PFSK-1 (cell line): ENCODE measurements around the gene IRF4.

ENCODE experiments used
- FOXP2 ChIP-seq: optimal IDR thresholded peaks from 2 replicates; pipeline ENCODE3; 2011; ENCODE audit warnings: borderline replicate concordance, control low read depth, inconsistent platforms; ENCODE audit not compliant: insufficient read depth; ENCODE audit errors: extremely low read length, extremely low read depth
- POLR2AphosphoS5 ChIP-seq: IDR thresholded peaks from 2 replicates; pipeline ENCODE4 v1.6.1; 2012; ENCODE audit warnings: low read depth, mild to moderate bottlenecking, control low read depth, low read length, moderate library complexity
- REST ChIP-seq, 2 experiments: IDR thresholded peaks; 2 replicates each; pipeline versions ENCODE4 v1.6.1 to v1.8.0; 2011 to 2012; ENCODE audit warnings: low read depth in 2 of 2, low read length in 2 of 2, control low read depth in 1 of 2, inconsistent platforms in 1 of 2, mild to moderate bottlenecking in 1 of 2, moderate library complexity in 1 of 2; ENCODE audit not compliant: insufficient read depth in 1 of 2
- SIN3A ChIP-seq: IDR thresholded peaks from 2 replicates; pipeline ENCODE4 v1.6.1; 2012; ENCODE audit warnings: mild to moderate bottlenecking, low read length, moderate library complexity, borderline replicate concordance; ENCODE audit not compliant: insufficient read depth
- TAF1 ChIP-seq: IDR thresholded peaks from 2 replicates; pipeline ENCODE4 v1.6.1; 2012; ENCODE audit warnings: low read length, control low read depth, borderline replicate concordance; ENCODE audit not compliant: insufficient read depth

The IRF4 gene

GRCh38 chr6:388202-388903 lies 3.2 kb upstream of the IRF4 start:
- TF ChIP-seq POLR2AphosphoS5: no peak
- TF ChIP-seq REST (IDR thresholded peaks at IDR 0.05; ENCODE audit: insufficient read depth in 1 of 2, low read depth in 2 of 2, low read length in 2 of 2): no peak
- no peak for TF ChIP-seq FOXP2
- no peak for TF ChIP-seq TAF1
- no peak for TF ChIP-seq SIN3A

- TF ChIP-seq REST (IDR thresholded peaks at IDR 0.05; ENCODE audit: insufficient read depth in 1 of 2, low read depth in 2 of 2, low read length in 2 of 2) (no peak), FOXP2 (no peak), POLR2AphosphoS5 (no peak), TAF1 (no peak), SIN3A (no peak)
Measured at GRCh38 chr6:389143-389542, 2.4 kb upstream of the IRF4 start.

- TF ChIP-seq POLR2AphosphoS5 (no peak), FOXP2 (no peak), TAF1 (no peak)
Measured at GRCh38 chr6:389622-390021, 1.9 kb upstream of the IRF4 start.

- TF ChIP-seq TAF1 (no peak), POLR2AphosphoS5 (no peak), FOXP2 (no peak), SIN3A (no peak), REST (IDR thresholded peaks at IDR 0.05; ENCODE audit: insufficient read depth in 1 of 2, low read depth in 2 of 2, low read length in 2 of 2) (no peak)
Measured at GRCh38 chr6:390914-391558, 516 bp upstream of the IRF4 start.

- TF ChIP-seq REST (IDR thresholded peaks at IDR 0.05; ENCODE audit: insufficient read depth in 1 of 2, low read depth in 2 of 2, low read length in 2 of 2) (no peak), FOXP2 (no peak), POLR2AphosphoS5 (no peak), SIN3A (no peak), TAF1 (no peak)
Measured at GRCh38 chr6:392441-393390, 1.2 kb downstream of the IRF4 start.
